A549 (cell line): ENCODE data around the gene RFC1. TPM values are rescaled to one million over a fixed set of nuclear protein-coding genes. Genes with fewer than 3 reads are reported as not detected.
A peak's percentile ranks its signal among the peaks of the same experiment; 100 is the strongest.
"Not testable (repeated sequence)": the region's sequence is repeated elsewhere in the genome, so short reads cannot be mapped to it uniquely, and the experiment has no call there.

Experiments
- ATAC-seq, 2 experiments: fragments of 200-7000 bp in 1 of 2; fragments of >200 bp in 1 of 2; cut with Nextera tagmentation in 1 of 2; cut with Tn5 transposase in 1 of 2; 3 replicates each; pipeline versions ENCODE4 v1.8.0 to v1.9.1; 2018 to 2020; ENCODE audit warnings: mild to moderate bottlenecking in 1 of 2, moderate library complexity in 1 of 2
- CTCF ChIA-PET: fragments of 300-600 bp; sonication (Branson Sonifier 250); formaldehyde crosslinking; extraction: SDS; loops from one replicate; lab custom pipeline; 2021; ENCODE audit warnings: antibody characterized with exemption, inconsistent platforms; lab: Yijun Ruan, JAX
- POLR2A ChIA-PET: fragments of 350-600 bp; formaldehyde crosslinking; extraction: SDS; loops from one replicate; lab custom pipeline; 2021; ENCODE audit warnings: antibody characterized with exemption, inconsistent platforms; lab: Yijun Ruan, JAX
- DNase-seq, 2 experiments: peaks; one replicate each; pipeline versions ENCODE4 v3.0.0 to v3.0.0-alpha.2; 2011 to 2016; ENCODE audit warnings: low read depth in 1 of 2, low spot score in 1 of 2
- FAIRE-seq: peaks from 2 replicates; lab custom pipeline; 2011; peaks lifted over from hg19 to GRCh38; lab: Jason Lieb, UNC
- H3K27ac ChIP-seq, 2 experiments: fragments of >200 bp; sonication (Bioruptor Twin); formaldehyde crosslinking; 3 replicates each; pipeline ENCODE4 v1.5.1; 2016 to 2017
- H3K4me1 ChIP-seq: fragments of >200 bp; sonication (Bioruptor Twin); formaldehyde crosslinking; 3 replicates; pipeline ENCODE4 v1.6.1; 2016
- H3K4me2 ChIP-seq: fragments of >200 bp; sonication (Bioruptor Twin); formaldehyde crosslinking; 3 replicates; pipeline ENCODE4 v1.6.1; 2016
- H3K4me3 ChIP-seq: fragments of >200 bp; sonication (Bioruptor Twin); formaldehyde crosslinking; 3 replicates; pipeline ENCODE4 v1.5.1; 2016
- H3K9me3 ChIP-seq: fragments of >200 bp; sonication (Bioruptor Twin); formaldehyde crosslinking; 3 replicates; pipeline ENCODE4 v1.6.1; 2016
- CHD2 ChIP-seq: fragments of 150-350 bp; IDR thresholded peaks from 2 replicates; pipeline ENCODE4 v1.6.1; 2014; ENCODE audit warnings: low read length; ENCODE audit not compliant: partially characterized antibody
- FOXS1 ChIP-seq: fragments of 250-450 bp; sonication (Bioruptor Pico); IDR thresholded peaks from 2 replicates; pipeline ENCODE4 v1.5.0; 2020; ENCODE audit warnings: mild to moderate bottlenecking, moderate library complexity
- HOXB5 ChIP-seq: fragments of 250-450 bp; sonication (Bioruptor Pico); IDR thresholded peaks from 2 replicates; pipeline ENCODE4 v1.5.0; 2020; ENCODE audit warnings: mild to moderate bottlenecking, moderate library complexity
- NR3C1 ChIP-seq: fragments of >200 bp; sonication (Bioruptor Twin); formaldehyde crosslinking; IDR thresholded peaks from 3 replicates; pipeline ENCODE4 v1.6.1; 2017
- PHF8 ChIP-seq: fragments of 200-600 bp; sonication (generic); IDR thresholded peaks from 2 replicates; pipeline ENCODE4 v1.6.1; 2016; ENCODE audit warnings: low read depth, mild to moderate bottlenecking, antibody characterized with exemption, moderate library complexity, borderline replicate concordance
- POLR2AphosphoS2 ChIP-seq: conservative IDR thresholded peaks from 2 replicates; pipeline ENCODE4 v1.6.1; 2012; ENCODE audit warnings: low read length, improper control_type of control experiment, inconsistent platforms
- REST ChIP-seq: fragments of 200-600 bp; sonication (generic); IDR thresholded peaks from 2 replicates; pipeline ENCODE4 v1.6.1; 2016; ENCODE audit warnings: antibody characterized with exemption, mild to moderate bottlenecking, moderate library complexity
- RFX5 ChIP-seq: fragments of 450-650 bp; IDR thresholded peaks from 2 replicates; pipeline ENCODE4 v1.7.1; 2014; ENCODE audit warnings: antibody characterized with exemption, mild to moderate bottlenecking, moderate library complexity
- TP53 ChIP-seq: fragments of 250-450 bp; sonication (Bioruptor Pico); IDR thresholded peaks from 2 replicates; pipeline ENCODE4 v1.5.0; 2021; ENCODE audit warnings: mild to moderate bottlenecking, moderate library complexity
- ZFP36 ChIP-seq: fragments of 450-650 bp; IDR thresholded peaks from 2 replicates; pipeline ENCODE4 v1.6.1; 2014; ENCODE audit warnings: borderline replicate concordance; ENCODE audit not compliant: partially characterized antibody
- ZNF302 ChIP-seq: fragments of 250-450 bp; sonication (Bioruptor Pico); IDR thresholded peaks from 2 replicates; pipeline ENCODE4 v1.9.0; 2021; ENCODE audit warnings: inconsistent platforms, mild to moderate bottlenecking, moderate library complexity
- WGBS: methylation state at CpG from one replicate; pipeline ENCODE4 v1.1.6; 2017; ENCODE audit errors: missing lambda C conversion rate; 5-methylcytosine and 5-hydroxymethylcytosine counted together
- polyA plus RNA-seq, 4 experiments: library from polyadenylated mRNA; depleted of rRNA in 3 of 4; stranded (reverse); fragments of >200 nt; fragmentation: RNase III in 1 of 4; extraction: RNeasy Plus Mini Kit Qiagen cat#74134 plus additional on column Dnase treatment in 1 of 4; gene quantifications; 2 replicates in 3 of 4; 3 replicates in 1 of 4; pipeline ENCODE4 v1.2.3, GENCODE V29; 2011 to 2017
- TF ChIP-seq, protein P1 (sequence below): IDR thresholded peaks from 2 replicates; pipeline ENCODE4 v1.6.1; 2012; ENCODE audit warnings: low read depth, borderline replicate concordance

The RFC1 gene
- polyA plus RNA-seq, 2 of the 4 experiments (the other 2 are of a cell fraction): 24.5 to 46.5 TPM

GRCh38 chr4:39362827-39363226, 3.3 kb downstream of the RFC1 start (continued):
- TF ChIP-seq POLR2AphosphoS2: no peak
- no peak for TF ChIP-seq ZNF302 (CRISPR knock-in tag)
- no peak for TF ChIP-seq TP53
- no peak for TF ChIP-seq REST

DNA sequence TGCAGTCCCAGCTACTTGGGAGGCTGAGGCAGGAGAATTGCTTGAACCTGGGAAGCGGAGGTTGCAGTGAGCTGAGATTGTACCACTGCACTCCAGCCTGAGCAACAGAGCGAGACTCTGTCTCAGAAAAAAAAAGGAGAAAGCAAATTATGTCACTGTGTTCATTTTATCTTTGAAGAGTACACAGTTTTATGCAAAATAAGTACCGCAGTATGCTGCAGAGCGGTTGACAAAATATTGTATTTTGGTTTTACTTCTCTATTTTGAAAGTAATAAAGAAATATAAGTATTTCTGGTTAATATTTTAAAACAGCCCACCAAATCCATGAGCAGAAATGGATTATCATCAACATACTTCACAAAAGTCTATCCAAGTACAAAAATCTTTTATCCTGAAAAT, 5.6 kb downstream of the RFC1 start:
- H3K4me3 ChIP-seq, H3K27ac ChIP-seq, H3K9me3 ChIP-seq, DNase-seq, H3K4me2 ChIP-seq, POLR2A ChIA-PET, FAIRE-seq, CTCF ChIA-PET, ATAC-seq: not testable (repeated sequence)
- 96% methylated on average over 4 of the region's 4 CpGs for WGBS
- H3K4me1 ChIP-seq: peaks cover 10% of the 10 kb centered on the region; the same call in 1 of the 3 replicates

GRCh38 chr4:39357002-39357401, 9.2 kb downstream of the RFC1 start:
- 88% methylated on average over 1 of the region's 1 CpG for WGBS
- no peak for FAIRE-seq
- TF ChIP-seq RFX5: no peak
- TF ChIP-seq, protein P1, sequence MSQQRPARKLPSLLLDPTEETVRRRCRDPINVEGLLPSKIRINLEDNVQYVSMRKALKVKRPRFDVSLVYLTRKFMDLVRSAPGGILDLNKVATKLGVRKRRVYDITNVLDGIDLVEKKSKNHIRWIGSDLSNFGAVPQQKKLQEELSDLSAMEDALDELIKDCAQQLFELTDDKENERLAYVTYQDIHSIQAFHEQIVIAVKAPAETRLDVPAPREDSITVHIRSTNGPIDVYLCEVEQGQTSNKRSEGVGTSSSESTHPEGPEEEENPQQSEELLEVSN: no peak
- TF ChIP-seq, all 56 proteins: peak for 0
- ChIA-PET CTCF (no interaction called here), POLR2A (interaction anchor here (1.3 kb wide), 1 partner anchor 9 kb away, joined by 4 read pairs; the partner anchor contains the start of gene RFC1)
- Histone ChIP-seq H3K9me3 (no peaks in the 10 kb centered on the region), H3K4me3 (no peak overlapping the region), H3K4me1 (peaks cover 22% of the 10 kb centered on the region; the same call in 2 of the 3 replicates), H3K27ac (no peak overlapping the region), H3K4me2 (no peak overlapping the region)
- no peak for ATAC-seq
- no peak for DNase-seq

DNA sequence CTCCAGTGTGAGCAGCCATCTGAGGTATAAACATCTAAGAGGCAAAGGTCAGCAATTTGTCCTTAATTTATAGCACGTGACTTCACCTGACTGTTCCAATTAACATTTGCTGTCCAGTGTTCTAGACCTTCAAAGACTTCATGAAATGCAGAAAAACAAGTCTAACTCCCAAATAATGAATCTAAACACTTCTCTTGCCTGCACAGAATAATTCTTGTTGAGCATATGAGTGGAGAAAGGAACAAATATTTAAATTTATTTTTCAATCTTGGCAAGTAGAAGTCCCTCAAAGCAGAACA, 12.0 kb downstream of the RFC1 start:
- FAIRE-seq: no peak
- CTCF ChIA-PET: interaction anchor here (1.0 kb wide), 1 partner anchor 29 kb away, joined by 3 read pairs; no protein-coding TSS in a partner anchor
- peak in 1 of 2 experiments; percentile 13; a peak in 1 of 6 replicates for ATAC-seq
- Histone ChIP-seq H3K4me3 (peak overlapping the region; percentile 38; the same call in 2 of the 3 replicates), H3K9me3 (no peaks in the 10 kb centered on the region), H3K4me1 (peaks cover 24% of the 10 kb centered on the region; the same call in 2 of the 3 replicates), H3K4me2 (peak overlapping the region; percentile 93), H3K27ac (peak overlapping the region; percentile 71 to 84)
- POLR2A ChIA-PET: no interaction called here
- TF ChIP-seq NR3C1 (no peak), HOXB5 (CRISPR knock-in tag) (no peak), POLR2AphosphoS2 (no peak), ZNF302 (CRISPR knock-in tag) (no peak), FOXS1 (no peak), ZFP36 (no peak), PHF8 (no peak), REST (no peak), TP53 (no peak), CHD2 (no peak)
- TF ChIP-seq, protein P1: no peak
- WGBS: 23% methylated on average over 1 of the region's 1 CpG
- no peak for DNase-seq
